Measurements from ENCODE around the gene ZNF692.

ZNF692 gene

GRCh38 chr1:248823517-248824001, 35.3 kb downstream of the ZNF692 start:
- no peak for TF ChIP-seq CTCF (IDR thresholded peaks at IDR 0.05)
- H3K4me1 ChIP-seq (ENCODE audit: control insufficient read depth in 1 of 2, insufficient read depth in 1 of 2, low read depth in 1 of 2, low read length in 1 of 2), result peaks cover 81 to 86% of the 10 kb centered on the region in 2 experiments
- no peaks in the 10 kb centered on the region for H3K9me3 ChIP-seq
- H3K27ac ChIP-seq, result peak overlapping the region; percentile 99
- peaks cover 27% of the 10 kb centered on the region for H3K36me3 ChIP-seq
- no peaks in the 10 kb centered on the region for H3K27me3 ChIP-seq
- peak overlapping the region; percentile 94 to 100 for H3K4me3 ChIP-seq (ENCODE audit: low read depth in 1 of 2, low read length in 1 of 2)

DNA sequence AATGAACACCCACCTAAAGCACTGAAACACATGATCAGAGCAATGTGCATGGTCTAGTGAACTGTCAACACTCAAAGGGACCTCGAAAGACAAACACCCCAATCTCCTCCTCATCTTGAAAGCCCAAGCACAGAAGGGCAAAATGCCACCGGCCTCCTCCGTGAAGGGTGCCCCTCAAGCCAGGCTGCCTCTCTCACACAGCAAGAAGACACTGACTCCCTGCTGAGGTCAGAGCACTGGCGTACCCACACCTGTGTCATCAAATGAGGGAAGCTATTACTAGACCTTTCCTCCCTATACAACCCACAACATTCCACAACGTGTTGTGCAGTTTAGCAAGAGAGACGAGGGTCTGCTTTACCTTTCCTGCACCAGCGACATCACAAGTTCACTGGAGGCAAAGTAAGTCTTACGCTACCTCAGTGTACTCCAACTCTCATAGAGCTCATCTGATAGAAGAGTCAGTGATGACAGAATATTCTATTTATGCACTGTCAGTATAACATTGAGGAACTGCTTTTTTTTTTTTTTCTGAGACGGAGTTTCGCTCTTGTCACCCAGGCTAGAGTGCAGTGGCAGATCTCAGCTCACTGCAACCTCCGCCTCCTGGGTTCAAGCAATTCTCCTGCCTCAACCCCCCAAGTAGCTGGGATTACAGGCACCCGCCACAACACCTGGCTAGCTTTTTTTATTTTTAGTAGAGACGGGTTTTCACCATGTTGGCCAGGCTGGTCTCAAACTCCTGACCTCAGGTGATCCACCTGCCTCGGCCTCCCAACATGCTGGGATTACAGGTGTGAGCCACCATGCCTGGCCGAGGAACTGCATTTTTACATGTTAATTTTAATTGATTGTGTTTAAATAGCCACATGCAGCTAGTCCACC, 36.5 kb downstream of the ZNF692 start:
- peak overlapping the region; percentile 94 to 100 for H3K4me3 ChIP-seq (ENCODE audit: low read depth in 1 of 2, low read length in 1 of 2)
- peak overlapping the region; percentile 99 for H3K27ac ChIP-seq

DNA sequence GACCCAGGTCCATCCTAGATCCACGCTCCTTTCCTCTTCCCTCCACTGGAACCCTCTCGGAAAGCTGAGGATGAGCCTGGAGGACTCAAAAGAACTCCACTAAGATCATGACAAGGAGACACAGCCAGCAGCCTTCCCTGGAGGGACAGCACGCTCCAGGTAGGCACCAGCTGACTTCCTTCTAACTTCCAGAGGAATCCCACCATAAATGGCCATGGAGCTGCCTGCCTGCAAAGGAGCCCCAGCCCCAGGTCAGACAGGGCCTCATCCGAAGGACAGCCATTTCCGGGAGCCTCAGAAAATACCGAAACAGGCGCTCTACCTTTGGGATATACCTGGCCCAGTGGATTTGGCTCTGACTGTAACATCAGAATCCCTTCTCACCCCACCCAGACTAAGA, 37.2 kb downstream of the ZNF692 start:
- H3K4me3 ChIP-seq (ENCODE audit: low read depth in 1 of 2, low read length in 1 of 2), result peak overlapping the region; percentile 94 to 100
- peaks cover 27% of the 10 kb centered on the region for H3K36me3 ChIP-seq
- no peak for TF ChIP-seq CTCF (IDR thresholded peaks at IDR 0.05)
- H3K4me1 ChIP-seq (ENCODE audit: control insufficient read depth in 1 of 2, insufficient read depth in 1 of 2, low read depth in 1 of 2, low read length in 1 of 2), result peaks cover 88 to 89% of the 10 kb centered on the region in 2 experiments
- no peaks in the 10 kb centered on the region for H3K27me3 ChIP-seq
- no peaks in the 10 kb centered on the region for H3K9me3 ChIP-seq
- peak overlapping the region; percentile 99 for H3K27ac ChIP-seq

More for the DNA sequence above, 36.5 kb downstream of the ZNF692 start:
- no peak for TF ChIP-seq CTCF (IDR thresholded peaks at IDR 0.05)
- H3K36me3 ChIP-seq, result peaks cover 27% of the 10 kb centered on the region
- no peaks in the 10 kb centered on the region for H3K9me3 ChIP-seq
- H3K27me3 ChIP-seq, result no peaks in the 10 kb centered on the region
- peaks cover 88 to 89% of the 10 kb centered on the region in 2 experiments for H3K4me1 ChIP-seq (ENCODE audit: control insufficient read depth in 1 of 2, insufficient read depth in 1 of 2, low read depth in 1 of 2, low read length in 1 of 2)

- H3K4me3 ChIP-seq (ENCODE audit: low read depth in 1 of 2, low read length in 1 of 2), result peak overlapping the region; percentile 94 to 100
- H3K9me3 ChIP-seq, result no peaks in the 10 kb centered on the region
- H3K27ac ChIP-seq, result peak overlapping the region; percentile 99
- H3K36me3 ChIP-seq, result peaks cover 30% of the 10 kb centered on the region
- no peaks in the 10 kb centered on the region for H3K27me3 ChIP-seq
- TF ChIP-seq CTCF (IDR thresholded peaks at IDR 0.05), result no peak
- peaks cover 92 to 93% of the 10 kb centered on the region in 2 experiments for H3K4me1 ChIP-seq (ENCODE audit: control insufficient read depth in 1 of 2, insufficient read depth in 1 of 2, low read depth in 1 of 2, low read length in 1 of 2)
These were observed 37.8 kb downstream of the ZNF692 start for GRCh38 chr1:248821101-248821500.

GRCh38 chr1:248820041-248820585, 38.8 kb downstream of the ZNF692 start:
- Histone ChIP-seq H3K27ac (peak overlapping the region; percentile 99), H3K36me3 (peaks cover 39% of the 10 kb centered on the region)

More at GRCh38 chr1:248820041-248820585, 38.8 kb downstream of the ZNF692 start:
- Histone ChIP-seq H3K4me3 (ENCODE audit: low read depth in 1 of 2, low read length in 1 of 2) (peak overlapping the region in 1 of 2 experiments; percentile 64), H3K27me3 (no peaks in the 10 kb centered on the region), H3K9me3 (no peaks in the 10 kb centered on the region), H3K4me1 (ENCODE audit: control insufficient read depth in 1 of 2, insufficient read depth in 1 of 2, low read depth in 1 of 2, low read length in 1 of 2) (peaks cover 100% of the 10 kb centered on the region in 2 experiments)
- no peak for TF ChIP-seq CTCF (IDR thresholded peaks at IDR 0.05)
